ENCODE results near the gene VLDLR.
A peak's percentile ranks its signal among the peaks of the same experiment; 100 is the strongest.
"Not testable (repeated sequence)": the region's sequence is repeated elsewhere in the genome, so short reads cannot be mapped to it uniquely, and the experiment has no call there.

Gene VLDLR

DNA sequence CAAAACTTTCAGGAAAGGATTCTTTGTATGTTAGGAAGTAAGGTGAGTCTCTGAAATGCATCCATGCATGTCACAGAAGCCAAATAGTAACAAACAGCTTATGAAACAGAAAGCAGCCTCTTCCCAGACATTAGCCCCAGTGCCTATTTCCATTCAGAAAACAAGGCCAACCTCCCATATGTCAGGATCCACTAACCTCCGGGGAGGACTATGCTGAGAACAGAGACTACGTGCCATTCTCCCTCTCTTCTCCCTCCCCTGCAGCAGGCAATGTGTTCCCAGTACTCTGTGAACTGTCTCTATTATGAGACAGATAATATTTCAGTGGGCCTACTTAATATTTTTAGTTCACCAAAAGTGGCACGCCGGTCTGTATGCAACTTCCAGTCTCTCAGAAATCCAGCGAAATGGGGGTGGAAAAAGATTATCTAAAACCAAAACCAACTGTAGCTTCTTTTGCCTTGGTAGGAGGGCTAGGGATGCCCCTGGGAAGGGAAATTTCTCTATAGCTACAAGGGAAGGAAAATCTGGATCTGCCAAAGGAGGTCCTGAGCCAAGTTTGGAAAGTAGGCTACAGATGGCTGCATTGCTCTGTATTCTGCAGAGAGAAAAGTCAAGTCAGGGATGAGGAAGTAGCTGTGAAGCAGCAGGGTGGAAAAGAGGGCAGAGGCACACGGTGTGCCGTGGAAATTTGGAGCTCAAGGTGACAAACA lies 42.0 kb downstream of the VLDLR start:
- no peak for DNase-seq (ENCODE audit: low read depth, low spot score)

DNA sequence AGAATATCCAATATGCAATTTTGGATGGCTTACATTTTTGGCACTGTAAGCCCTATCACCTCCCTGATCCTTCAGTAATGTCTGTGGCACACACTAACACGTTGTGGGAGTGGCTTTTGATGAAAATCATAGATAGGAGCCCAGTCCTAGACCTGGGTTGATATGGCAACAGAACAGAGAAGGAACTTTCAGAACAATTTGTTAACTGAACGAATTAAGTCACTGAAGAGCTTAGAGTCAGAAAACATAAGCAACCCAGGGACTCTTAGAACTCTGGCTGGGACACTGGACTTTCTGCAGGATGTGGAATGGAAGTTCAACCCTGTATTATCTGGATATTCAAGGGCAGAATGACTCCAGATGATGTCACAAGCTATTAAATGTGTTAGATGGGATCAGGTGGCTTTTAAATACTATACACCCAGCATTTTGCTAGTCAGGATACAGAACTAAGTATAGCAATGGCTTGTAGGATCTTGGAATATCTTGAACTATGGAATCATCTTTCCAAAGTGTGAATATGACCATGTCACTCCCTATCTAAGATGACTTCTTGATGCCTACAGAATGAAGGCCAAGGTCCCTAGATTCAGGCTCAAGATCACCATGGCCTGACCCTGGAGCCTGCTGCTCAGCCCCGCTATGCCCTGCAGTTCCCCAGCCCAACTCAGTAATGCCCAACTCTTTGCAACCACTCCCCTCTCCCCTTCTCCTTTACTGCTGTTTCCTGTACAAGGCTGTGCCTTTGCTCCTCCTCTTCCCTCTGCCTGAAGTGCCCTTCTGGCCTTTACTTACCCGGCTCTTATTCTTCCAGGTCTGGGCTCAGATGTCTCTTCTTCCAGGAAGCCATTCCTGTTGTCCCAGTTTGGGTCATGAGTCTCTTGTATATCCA lies 42.8 kb downstream of the VLDLR start:
- no peak for DNase-seq (ENCODE audit: low read depth, low spot score)

DNA sequence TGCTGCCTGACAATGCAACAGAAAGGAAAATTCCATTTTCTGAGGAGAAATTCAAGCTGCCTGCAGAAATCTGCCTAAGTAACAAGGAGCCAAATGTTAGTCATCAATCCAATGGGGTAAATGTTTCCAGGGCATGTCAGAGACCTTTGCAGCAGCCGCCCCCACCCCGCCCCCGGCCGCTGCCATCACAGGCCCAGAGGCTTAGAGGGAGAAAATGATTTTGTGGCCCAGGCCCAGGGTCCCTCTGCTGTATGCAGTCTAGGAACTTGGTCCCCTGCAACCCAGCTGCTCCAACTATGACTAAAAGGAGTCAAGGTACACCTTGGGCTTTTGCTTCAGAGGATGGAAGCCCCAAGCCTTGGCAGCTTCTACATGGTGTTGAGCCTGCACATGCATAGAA lies 45.0 kb downstream of the VLDLR start:
- no peak for DNase-seq (ENCODE audit: low read depth, low spot score)

DNA sequence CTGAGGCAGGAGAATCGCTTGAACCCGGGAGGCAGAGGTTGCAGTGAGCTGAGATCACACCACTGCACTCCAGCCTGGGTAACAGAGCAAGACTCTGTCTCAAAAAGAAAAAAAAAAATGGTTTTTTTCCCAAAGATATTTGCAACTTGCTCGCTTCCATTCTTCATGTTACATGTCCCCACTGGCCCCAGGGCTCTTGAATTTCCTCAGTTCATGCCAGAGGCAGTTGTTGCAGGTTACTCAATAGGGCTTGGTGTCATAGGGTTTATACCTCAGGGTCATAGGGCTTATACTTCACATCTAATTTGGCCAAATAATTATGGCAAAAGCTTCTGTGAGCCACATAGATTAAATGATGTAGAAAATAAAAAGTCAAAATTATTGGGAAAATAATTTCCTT lies 51.6 kb downstream of the VLDLR start:
- no peak for DNase-seq (ENCODE audit: low read depth, low spot score)

DNA sequence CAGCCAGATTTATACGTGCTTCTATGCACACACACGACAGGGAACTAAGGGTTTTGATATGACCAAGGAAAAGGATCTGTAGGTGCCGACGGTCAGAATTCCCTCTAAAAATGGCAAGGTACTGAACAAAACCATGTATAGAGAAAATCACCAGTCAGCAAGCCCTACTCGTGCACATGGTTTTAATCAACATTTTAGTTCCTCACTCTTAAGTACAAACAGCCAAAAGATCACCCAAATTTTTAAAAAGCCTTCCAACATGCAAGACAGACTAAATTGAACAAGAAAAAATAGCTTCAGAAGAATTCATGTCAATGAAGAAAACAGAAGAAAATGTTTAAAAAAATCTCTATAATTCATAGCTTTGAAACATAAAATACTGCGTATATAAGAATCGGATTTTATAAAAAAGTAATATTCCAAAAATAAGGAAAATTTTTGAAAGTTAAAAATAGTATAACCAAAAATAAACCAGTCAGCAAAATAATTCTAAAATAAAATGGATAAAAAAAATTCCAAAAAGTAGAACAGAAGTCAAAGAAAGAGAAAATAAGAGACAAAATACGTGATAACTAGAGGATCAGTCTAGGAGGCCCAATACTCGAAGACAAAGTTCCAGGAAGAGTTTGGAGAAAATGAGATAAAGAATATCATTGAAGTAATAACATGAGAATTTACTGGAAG lies 52.7 kb downstream of the VLDLR start:
- no peak for DNase-seq (ENCODE audit: low read depth, low spot score)

DNA sequence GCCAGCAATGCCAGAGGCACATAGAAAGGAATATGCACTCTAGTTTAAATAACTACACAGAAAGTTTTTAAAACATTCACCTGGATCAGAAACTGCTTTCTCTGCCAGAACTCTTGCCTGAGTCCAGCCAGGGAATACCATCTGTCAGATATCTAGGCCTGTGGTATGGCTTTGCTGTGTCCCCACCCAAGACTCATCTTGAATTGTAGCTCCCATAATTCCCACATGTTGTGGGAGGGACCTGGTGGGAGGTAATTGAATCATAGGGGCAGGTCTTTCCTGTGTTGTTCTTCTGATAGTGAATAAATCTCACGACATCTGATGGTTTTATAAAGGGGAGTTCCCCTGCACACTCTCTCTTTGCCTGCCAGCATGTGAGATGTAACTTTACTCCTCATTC lies 54.2 kb downstream of the VLDLR start:
- no peak for DNase-seq (ENCODE audit: low read depth, low spot score)

DNA sequence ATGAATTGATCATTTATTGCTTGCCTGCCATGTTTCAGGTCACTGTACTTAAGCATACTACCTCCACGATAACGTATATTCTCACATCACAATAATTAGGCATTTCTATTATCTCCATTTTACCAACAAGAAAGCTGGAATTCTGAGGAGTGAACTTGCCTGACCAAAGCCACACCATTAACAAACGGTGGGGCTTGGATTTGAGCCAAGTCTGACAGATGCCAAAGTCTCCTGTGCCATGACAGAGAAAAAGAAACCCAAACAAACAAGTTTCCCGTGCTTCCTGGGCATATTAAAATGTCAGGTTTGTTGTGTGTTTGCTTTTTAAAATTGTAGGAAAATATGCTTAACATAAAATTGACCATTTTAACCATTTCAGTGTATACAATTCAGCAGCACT lies 54.9 kb downstream of the VLDLR start:
- DNase-seq (ENCODE audit: low read depth, low spot score) = no peak

DNA sequence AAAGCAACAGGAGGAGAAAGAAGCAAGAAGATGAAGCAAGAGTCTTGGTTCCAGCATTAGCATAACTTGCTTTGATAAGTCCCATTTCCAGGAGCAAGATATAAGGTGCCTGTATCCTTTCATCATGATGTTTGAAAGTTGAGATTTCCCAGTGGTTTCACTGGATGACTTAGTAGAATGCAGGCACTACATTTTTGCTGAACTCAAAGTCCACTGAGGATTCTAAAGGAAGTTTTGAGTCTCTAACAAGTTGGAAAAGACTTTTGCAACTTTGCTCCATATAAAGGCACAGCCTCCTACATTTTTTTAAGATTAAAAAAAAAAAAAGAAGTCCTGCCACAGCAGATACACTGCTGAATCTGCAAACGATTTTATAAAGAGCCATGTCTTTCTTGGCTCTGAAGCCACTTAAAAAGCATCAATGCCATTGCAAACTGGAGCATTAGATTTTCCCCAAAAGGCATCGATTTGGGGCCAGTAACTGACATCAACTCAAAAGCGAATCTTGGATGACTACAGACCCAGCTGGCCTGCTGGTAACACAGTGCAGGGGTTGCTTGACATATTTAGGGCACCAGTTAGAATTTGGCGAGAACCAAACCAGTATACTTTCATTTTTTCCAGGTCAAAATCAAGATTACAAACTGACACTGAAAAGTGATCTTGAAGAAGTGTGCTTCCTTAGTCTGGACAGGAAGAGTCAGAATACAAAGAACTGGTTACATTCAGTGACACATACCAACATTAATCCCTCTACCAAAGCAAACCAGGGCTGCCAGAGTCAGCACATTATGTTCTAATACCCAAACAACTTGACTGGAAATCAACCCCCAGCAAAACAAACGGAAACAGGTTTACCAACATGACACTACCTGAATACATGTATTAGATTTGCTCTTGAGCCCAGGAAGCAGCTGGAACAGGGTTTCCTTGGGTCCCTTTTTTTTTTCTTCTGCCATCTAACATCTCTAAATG lies 56.6 kb downstream of the VLDLR start:
- DNase-seq (ENCODE audit: low read depth, low spot score) = no peak

DNA sequence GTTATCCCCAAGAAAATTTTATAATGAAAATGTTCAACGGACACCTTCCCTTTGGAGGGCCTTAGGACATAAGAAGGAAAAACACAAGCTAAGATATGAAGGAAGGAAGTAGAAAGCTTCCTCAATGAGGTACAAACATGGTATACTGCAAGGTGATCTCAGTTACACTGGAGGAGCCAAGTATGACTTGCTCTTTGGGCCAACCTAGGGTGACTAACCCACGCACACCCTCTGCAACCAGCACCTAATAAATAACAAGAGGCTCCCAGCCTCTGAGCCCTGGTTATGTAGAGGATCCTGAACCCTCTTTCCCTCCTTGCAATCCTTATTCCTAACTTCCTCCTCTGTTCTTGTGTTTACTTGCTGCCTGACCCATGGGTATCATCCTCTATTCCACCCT lies 57.4 kb downstream of the VLDLR start:
- DNase-seq (ENCODE audit: low read depth, low spot score) = no peak

DNA sequence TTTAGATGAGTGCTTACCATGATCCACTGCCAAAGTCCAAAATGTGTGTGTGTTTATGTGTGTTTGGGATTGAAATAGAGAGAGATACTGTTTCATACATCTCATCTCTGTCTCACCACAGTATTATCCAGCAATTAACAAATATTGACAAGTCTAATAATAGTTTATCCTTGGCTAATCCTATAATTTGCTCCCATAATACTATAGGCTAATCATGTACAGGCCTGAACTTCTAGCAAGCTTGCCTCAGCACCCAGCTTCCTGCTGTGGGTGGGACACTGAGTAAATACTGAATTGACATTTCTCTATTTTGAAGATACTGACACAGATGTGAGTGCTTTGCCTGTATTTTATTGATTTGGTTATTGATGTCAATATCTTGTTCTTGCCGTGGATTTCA lies 60.4 kb downstream of the VLDLR start:
- no peak for DNase-seq (ENCODE audit: low read depth, low spot score)

DNA sequence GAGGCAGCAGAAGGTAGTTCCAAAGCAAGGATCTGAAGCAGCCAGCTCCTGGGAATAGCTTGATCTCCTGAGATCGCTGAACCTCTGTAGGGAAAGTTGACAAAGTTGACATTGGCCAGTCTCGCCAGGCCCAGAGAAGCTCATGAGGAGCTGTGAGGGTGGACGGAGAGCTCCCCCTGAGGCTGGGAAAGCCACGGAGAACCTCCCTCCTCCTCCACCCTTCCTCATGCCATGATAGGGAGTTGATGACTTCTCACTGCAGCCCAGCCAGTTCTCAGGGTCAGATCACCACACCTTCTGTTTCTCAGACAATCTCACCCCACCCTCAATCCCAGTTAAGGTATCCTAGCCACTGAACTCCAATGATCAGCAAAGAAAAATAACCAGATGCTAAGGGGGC lies 65.3 kb downstream of the VLDLR start:
- peak; percentile 45 for DNase-seq (ENCODE audit: low read depth, low spot score)

DNA sequence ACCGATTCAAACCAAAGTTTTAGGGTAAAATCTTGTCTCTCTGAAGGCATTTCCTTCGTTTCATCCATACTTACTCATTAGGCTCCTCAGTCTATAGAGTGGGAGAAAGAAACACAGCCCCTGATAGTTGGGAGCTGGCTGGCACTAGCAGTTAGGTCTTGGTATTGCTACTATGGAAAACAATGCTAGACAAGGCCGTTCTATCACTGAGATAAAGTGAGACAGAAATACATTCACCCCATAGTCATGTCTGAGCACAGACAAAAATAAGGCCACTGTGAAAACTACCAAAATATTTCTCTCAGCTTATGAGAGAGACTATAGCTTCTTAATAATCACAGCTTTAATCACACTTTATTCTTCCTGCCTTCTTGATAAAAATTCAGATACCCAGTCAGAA lies 67.0 kb downstream of the VLDLR start:
- DNase-seq (ENCODE audit: low read depth, low spot score) = no peak

DNA sequence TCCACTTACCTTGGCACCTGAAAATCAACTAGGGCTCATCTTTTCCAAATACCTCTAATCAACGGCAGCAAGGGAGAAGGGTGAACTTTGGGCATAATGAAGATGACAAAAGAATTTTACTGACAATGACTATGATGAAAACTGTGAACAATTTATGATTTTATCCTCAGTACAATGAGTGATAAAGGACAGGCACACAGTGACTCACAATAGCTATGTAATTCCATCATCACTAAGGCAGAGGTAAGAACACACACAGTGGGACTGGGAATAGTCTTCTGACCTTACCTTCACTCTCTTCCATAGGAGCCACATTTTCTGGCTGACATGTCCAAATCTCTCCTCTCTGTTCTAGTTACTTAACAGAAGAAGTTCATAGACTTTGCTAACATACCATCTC lies 69.6 kb downstream of the VLDLR start:
- no peak for DNase-seq (ENCODE audit: low read depth, low spot score)

DNA sequence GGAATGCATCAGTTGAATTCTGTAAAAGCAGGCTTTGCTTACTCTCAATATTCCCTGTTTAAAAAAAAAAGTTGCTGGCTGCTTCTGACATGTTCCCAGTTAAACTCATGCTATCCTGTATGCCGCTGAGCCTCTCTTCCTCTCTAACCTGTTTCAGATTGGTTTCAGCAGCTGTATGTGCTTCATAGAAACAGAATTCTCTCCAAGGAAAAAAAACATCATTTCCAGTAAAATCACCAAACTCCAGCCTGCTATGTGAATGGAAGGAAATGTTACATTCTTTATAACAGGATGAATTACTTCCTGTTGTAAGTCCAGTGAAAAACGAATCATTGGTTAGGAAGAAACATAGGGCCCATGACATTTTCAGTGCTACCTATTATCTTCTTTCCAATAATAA lies 70.0 kb downstream of the VLDLR start:
- no peak for DNase-seq (ENCODE audit: low read depth, low spot score)

DNA sequence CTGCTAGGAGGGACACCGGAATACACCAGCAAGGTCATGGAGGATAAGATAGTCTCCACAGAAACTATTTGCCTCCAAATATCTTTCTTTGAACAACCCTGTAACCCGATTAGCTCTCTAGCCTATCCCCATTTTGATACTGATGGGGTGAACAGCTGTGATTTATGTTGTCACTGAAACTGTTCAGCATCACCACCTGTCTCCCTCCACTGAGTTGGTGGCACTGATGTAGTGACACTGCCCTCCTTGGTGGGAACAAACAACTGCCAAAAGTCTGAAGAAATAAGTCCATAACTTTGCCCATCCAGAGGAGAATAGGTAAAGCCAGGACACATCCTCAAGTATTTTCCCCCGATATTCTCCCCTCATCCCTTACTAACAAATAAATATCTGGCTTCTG lies 71.5 kb downstream of the VLDLR start:
- no peak for DNase-seq (ENCODE audit: low read depth, low spot score)

DNA sequence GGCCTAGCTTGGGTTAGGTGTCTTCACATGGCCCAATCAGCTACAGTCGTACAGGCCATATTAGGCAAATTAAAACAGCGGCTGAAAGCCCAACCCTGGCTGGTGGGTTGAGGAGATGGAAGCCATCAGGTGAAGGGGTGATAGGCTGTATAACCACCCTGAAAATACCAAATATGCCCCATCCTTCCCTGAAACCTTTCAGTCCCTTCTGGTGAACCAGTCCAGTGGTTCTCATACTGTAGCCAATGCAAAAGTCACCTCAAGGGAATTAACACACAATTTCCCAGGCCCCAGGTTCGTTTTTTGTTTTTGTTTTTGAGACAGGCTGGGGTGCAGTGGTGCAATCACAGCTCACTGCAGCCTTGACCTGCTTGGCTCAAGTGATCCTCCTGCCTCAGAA lies 75.9 kb downstream of the VLDLR start:
- no peak for DNase-seq (ENCODE audit: low read depth, low spot score)

DNA sequence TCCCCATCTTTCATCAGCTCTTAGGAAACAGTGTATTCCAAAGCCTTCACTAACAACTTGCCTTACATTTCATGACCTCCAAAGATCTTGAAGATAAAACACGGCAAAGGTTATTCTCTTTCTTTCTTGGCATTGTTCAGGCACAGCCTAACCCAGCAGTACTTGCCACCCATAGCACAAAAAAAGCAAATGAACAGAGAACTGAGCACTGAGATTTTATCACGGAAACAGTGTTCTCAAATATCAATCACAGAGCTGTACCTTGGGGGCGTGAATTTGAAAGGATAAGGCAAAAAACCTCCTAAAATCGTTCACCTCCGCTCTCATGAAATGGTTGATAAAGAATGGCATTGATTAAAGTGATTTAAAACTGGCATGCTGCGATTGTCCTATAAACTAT lies 78.8 kb downstream of the VLDLR start:
- DNase-seq (ENCODE audit: low read depth, low spot score) = no peak

DNA sequence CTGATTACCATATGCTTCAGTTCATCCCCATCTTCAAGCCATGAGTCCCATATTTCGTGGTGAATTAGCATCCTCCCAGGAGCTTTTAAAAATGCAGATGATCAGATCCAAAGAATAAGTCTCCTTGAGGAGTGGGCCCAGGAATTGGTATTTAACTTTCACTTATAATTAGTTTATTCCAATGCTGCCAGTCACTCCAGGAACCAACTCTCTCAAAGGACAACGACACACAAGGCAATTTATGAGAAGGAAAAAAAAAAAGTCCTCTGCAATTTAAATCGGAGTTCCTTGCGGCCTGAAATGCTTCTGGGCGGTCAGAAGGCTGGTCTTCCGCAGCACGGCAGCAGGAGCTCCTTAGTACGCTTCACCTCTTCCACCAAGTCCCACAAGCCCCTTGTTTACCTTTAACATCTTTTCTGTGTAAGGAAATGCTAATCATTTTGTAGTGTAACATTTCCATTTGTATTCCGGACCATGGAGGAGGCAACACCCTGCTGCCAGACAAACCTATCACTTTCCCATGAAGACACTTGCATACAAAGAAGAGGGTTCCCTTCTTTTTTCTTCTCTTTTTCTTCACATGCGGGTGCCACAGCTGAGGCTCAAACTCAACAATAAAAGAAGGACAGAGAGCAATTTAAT lies 79.4 kb downstream of the VLDLR start:
- peak; percentile 32 for DNase-seq (ENCODE audit: low read depth, low spot score)

DNA sequence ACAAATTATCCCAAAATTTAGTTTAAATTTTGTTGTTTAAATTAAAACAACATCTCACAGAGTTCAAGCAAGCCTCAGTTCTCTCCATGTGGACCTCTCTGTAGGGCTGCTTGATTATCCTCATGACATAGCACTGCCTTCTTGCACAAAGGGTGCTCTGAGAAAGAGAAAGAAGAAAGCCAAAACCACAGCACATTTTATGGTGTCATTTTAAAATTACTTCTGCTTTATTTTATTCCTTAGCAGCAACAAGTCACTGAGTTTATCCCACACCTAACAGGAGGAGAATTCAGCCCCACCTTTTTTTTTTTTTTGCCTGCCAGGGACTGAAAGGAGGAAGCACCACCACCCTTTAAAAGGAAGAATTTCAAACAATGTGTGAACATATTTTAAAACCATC lies 82.9 kb downstream of the VLDLR start:
- no peak for DNase-seq (ENCODE audit: low read depth, low spot score)

DNA sequence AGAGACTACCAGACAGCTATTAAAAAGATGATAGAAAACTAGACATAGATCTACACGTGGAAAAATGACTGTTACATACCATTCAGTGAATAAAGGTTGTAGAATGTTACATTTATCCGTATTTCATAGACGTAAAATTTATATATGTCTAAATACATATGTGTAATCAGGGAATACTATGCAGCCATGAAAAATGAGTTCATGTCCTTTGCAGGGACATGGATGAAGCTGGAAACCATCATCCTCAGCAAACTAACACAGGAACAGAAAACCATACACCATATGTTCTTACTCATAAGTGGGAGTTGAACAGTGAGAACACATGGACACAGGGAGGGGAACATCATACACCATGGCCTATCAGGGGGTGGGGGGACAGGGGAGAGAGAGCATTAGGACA lies 85.7 kb downstream of the VLDLR start:
- DNase-seq (ENCODE audit: low read depth, low spot score) = not testable (repeated sequence)

Measured in ELF-1 (cell line).